WERI-Rb-1 (cell line): ENCODE data around the gene KDM3B.

Experiments used
- DNase-seq: peaks from one replicate; pipeline ENCODE4 v3.0.0-alpha.2; 2020
- H3K27ac ChIP-seq: fragments of 250-450 bp; sonication (Bioruptor Pico); 2 replicates; pipeline ENCODE4 v1.5.1; 2020; ENCODE audit warnings: mild to moderate bottlenecking, moderate library complexity
- H3K27me3 ChIP-seq: fragments of 250-450 bp; sonication (Bioruptor Pico); 2 replicates; pipeline ENCODE4 v1.5.1; 2021; ENCODE audit warnings: mild to moderate bottlenecking, low read depth, moderate library complexity; ENCODE audit not compliant: insufficient read depth, severe bottlenecking
- H3K36me3 ChIP-seq: fragments of 250-450 bp; sonication (Bioruptor Pico); 2 replicates; pipeline ENCODE4 v1.5.1; 2020; ENCODE audit warnings: mild to moderate bottlenecking, moderate library complexity
- H3K4me3 ChIP-seq: 2 replicates; pipeline ENCODE4 v1.5.1; 2011; ENCODE audit warnings: low read depth, mild to moderate bottlenecking, control low read depth, low read length
- H3K9me3 ChIP-seq: fragments of 250-450 bp; sonication (Bioruptor Pico); 2 replicates; pipeline ENCODE4 v1.5.1; 2021; ENCODE audit warnings: mild to moderate bottlenecking, moderate library complexity; ENCODE audit not compliant: severe bottlenecking
- CTCF ChIP-seq: IDR thresholded peaks from 2 replicates; pipeline ENCODE4 v1.5.1; 2011; ENCODE audit warnings: low read depth, mild to moderate bottlenecking, control low read depth, inconsistent platforms, low read length

Gene KDM3B

GRCh38 chr5:138439477-138440158 lies 87.1 kb downstream of the KDM3B start:
- peak overlapping the region; percentile 67 for H3K4me3 ChIP-seq

DNA sequence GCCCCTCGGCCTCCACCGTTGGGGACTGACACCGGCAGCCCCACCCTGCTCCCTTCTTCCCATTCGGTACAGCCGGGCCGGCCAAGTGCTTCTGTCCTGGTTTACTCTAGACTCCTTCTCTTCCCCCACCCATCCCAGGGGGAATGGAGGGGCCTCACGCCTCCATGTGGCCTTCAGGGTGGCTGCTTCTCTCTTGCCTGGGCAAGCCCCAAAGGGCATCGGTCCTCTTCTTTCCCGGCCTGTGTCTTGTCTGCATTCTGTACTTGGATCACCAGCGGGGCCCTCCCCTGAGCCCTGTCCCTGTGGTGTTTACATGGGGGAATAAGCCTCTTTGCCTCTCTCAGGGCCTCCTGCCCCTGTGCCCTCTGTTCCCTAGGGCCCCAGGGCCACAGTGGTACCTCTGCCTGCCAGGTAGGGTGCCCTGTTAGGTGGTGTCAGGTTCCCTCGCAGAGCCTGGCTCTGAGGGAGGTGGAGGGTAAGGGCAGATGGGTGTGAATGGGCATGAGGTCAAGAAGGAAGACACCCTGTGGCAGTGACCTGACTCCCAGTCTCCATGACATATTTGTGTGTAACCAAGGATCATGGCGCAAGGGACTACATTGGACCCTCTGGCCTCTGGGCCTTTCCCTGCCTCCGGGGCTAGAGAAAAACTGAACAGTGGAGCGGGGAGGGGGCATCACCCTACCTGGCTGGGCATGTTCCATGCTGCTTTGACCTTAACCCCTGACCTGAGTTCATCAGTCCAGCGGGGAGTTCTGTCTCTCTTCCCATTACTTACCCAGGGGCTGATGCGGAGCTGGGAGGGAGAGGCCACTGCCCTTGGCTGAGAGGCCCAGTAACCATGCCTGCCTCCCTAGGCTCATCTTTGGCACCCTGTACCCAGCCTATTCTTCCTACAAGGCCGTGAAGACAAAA lies 87.9 kb downstream of the KDM3B start:
- TF ChIP-seq CTCF = no peak
- Histone ChIP-seq H3K4me3 (peak overlapping the region; percentile 67), H3K9me3 (no peaks in the 10 kb centered on the region), H3K36me3 (peaks cover 16% of the 10 kb centered on the region), H3K27ac (peak overlapping the region; percentile 33), H3K27me3 (no peaks in the 10 kb centered on the region)
- no peak for DNase-seq

More at GRCh38 chr5:138439477-138440158, 87.1 kb downstream of the KDM3B start:
- no peak for TF ChIP-seq CTCF
- Histone ChIP-seq H3K27ac (peak overlapping the region; percentile 57), H3K36me3 (peaks cover 24% of the 10 kb centered on the region), H3K27me3 (no peaks in the 10 kb centered on the region), H3K9me3 (no peaks in the 10 kb centered on the region)
- DNase-seq = peak; percentile 34

GRCh38 chr5:138441221-138441620 lies 88.7 kb downstream of the KDM3B start:
- no peaks in the 10 kb centered on the region for H3K27me3 ChIP-seq
- H3K36me3 ChIP-seq = peaks cover 8% of the 10 kb centered on the region; the same call in 1 of the 2 replicates
- H3K27ac ChIP-seq = no peak overlapping the region
- DNase-seq = no peak
- no peak overlapping the region for H3K4me3 ChIP-seq
- no peaks in the 10 kb centered on the region for H3K9me3 ChIP-seq
- no peak for TF ChIP-seq CTCF

GRCh38 chr5:138444078-138444773 lies 91.7 kb downstream of the KDM3B start:
- Histone ChIP-seq H3K9me3 (no peaks in the 10 kb centered on the region), H3K4me3 (no peak overlapping the region), H3K27ac (no peak overlapping the region), H3K36me3 (no peaks in the 10 kb centered on the region), H3K27me3 (no peaks in the 10 kb centered on the region)
- no peak for DNase-seq
- TF ChIP-seq CTCF = no peak

DNA sequence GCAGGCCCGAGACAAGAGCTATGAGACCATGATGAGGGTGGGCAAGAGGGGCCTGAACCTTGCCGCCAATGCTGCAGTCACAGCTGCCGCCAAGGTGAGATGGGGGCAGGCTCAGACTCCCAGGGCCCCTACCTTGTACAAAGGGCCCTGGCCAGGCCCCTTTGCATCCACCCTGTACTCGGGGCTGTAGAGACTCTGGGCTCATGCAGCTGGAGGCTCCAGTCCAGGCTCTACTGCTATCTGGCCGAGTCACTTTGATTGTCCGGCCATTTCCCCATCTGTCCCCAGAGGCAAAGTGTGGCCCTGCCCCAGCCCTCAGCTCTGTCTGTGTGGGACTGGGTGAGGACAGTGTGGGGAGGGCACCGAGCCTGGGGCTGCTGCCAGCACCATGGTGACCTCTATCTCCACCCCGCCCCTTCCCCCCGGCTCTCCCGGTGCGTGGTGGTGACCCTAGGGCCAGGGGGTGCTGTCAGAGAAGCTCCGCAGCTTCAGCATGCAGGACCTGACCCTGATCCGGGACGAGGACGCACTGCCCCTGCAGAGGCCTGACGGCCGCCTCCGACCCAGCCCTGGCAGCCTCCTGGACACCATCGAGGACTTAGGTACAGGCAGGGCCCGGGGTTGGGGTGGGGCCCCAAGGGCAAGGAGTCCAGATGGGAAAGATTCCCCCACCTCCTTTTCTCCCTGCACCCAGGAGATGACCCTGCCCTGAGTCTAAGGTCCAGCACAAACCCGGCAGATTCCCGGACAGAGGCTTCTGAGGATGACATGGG lies 92.5 kb downstream of the KDM3B start:
- H3K4me3 ChIP-seq = no peak overlapping the region
- no peaks in the 10 kb centered on the region for H3K27me3 ChIP-seq
- no peak for TF ChIP-seq CTCF
- no peaks in the 10 kb centered on the region for H3K36me3 ChIP-seq
- H3K9me3 ChIP-seq = no peaks in the 10 kb centered on the region
- H3K27ac ChIP-seq = no peak overlapping the region
- DNase-seq = no peak
